D721Med (cell line): ENCODE results near the gene FOXB2.

Experiments
- DNase-seq: peaks from one replicate; pipeline ENCODE4 v3.0.0; 2011; ENCODE audit warnings: low spot score; ENCODE audit not compliant: insufficient read length
- FAIRE-seq: peaks from 2 replicates; lab custom pipeline; 2011; peaks lifted over from hg19 to GRCh38; lab: Jason Lieb, UNC
- TF ChIP-seq, protein P1 (sequence below): IDR thresholded peaks from 2 replicates; pipeline ENCODE4 v1.5.1; 2012; ENCODE audit warnings: mild to moderate bottlenecking, control low read depth; ENCODE audit not compliant: insufficient read depth; ENCODE audit errors: missing control alignments

The FOXB2 gene

DNA sequence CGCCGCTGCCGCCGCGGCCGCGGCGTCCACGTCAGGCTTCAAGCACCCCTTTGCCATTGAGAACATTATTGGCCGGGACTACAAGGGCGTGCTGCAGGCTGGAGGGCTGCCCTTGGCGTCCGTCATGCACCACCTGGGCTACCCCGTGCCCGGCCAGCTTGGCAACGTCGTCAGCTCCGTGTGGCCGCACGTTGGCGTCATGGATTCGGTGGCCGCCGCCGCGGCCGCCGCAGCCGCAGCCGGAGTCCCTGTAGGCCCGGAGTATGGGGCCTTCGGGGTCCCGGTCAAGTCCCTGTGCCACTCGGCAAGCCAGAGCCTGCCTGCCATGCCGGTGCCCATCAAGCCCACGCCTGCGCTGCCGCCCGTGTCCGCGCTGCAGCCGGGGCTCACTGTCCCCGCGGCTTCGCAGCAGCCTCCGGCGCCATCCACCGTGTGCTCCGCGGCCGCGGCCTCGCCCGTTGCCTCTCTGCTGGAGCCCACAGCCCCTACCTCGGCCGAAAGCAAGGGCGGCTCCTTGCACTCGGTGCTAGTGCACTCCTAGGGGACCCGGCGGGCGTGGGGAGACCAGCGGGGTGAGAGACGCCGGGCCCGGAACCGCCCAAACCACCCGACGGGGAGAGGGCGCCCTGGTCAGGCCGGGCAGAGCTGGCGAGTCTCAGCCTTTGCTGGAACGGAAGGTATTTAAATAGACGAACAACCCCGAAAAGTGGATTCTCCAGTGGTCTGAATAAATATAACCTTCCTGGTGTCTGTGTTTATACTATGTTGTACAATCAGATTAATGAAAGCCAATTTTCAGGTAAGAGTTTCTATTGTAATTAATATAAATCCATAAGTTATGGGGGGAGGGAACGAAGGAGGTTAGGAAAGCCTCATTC lies 1.2 kb downstream of the FOXB2 start:
- DNase-seq, result no peak
- no peak for FAIRE-seq

DNA sequence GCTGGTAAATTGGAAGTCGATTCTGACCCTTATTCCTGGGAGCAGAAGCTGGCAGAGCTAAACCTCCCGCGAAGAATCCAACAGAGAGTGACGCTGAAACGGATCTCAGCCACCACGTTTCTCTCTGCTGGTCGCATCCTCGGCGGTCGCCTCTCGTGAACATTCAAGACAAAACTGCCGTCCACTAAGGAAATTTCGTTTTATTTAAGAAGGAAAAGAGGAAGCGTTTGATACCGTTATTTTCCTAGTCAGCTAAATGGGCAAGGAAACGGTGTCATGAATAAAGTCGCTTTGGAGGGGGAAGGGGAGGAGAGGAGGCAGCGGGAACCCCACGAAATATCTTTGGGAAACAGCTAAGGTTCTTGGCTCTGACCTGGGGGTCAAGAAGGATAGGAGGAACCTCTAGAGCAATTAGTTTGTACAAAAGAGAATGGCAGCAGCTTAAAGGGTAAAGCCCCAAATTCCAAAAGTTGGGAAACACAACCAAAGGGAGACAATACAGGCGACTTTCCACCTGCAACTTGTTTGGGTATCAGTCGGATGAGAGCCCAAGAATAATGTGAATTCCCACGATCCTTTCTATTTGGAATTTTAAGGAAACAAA lies 1.9 kb downstream of the FOXB2 start:
- TF ChIP-seq, protein P1, sequence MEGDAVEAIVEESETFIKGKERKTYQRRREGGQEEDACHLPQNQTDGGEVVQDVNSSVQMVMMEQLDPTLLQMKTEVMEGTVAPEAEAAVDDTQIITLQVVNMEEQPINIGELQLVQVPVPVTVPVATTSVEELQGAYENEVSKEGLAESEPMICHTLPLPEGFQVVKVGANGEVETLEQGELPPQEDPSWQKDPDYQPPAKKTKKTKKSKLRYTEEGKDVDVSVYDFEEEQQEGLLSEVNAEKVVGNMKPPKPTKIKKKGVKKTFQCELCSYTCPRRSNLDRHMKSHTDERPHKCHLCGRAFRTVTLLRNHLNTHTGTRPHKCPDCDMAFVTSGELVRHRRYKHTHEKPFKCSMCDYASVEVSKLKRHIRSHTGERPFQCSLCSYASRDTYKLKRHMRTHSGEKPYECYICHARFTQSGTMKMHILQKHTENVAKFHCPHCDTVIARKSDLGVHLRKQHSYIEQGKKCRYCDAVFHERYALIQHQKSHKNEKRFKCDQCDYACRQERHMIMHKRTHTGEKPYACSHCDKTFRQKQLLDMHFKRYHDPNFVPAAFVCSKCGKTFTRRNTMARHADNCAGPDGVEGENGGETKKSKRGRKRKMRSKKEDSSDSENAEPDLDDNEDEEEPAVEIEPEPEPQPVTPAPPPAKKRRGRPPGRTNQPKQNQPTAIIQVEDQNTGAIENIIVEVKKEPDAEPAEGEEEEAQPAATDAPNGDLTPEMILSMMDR, result no peak
- no peak for FAIRE-seq
- no peak for DNase-seq

More for the DNA sequence above, 1.2 kb downstream of the FOXB2 start:
- TF ChIP-seq, protein P1, result no peak

DNA sequence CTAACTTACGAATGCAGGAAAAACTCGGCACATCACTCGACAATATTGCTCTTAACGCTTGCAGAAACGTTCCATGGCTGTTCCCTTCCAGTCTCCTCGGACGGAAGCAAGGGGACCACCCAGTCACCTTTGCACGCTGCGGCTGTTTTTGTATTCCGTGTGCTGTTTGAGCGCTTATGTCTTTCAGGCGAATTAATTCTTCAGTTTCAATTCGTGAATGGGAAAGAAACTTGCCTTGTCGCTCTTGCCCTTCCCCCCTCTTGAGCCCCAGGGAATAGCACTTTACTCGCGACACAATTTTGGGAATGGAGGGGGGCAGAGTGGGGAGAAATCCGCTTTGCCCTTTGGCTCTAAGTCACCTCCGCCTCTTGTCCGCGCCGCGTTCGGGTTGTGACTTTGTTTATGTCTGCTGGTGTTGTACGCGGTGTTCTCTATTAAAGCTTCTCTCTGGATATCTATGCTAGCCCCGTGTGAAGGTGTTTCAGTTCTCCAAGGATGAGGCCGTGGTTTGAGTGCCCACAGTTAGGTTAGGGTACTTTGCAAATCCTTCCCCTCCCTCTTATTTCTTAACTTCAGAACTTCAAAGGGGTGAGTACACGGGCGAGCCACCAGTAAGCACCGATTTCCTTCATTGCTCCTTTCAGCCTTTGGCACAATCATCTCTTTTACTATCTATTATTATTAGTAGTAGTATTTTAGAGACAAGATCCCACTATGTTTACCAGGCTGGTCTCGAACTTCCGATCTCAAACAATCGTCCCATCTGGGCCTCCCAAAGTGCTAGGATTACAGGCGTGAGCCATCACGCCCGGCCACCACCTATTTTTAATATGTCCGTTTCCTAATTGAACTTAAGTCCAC lies 2.7 kb downstream of the FOXB2 start:
- no peak for FAIRE-seq
- DNase-seq, result no peak
- TF ChIP-seq, protein P1, result no peak

DNA sequence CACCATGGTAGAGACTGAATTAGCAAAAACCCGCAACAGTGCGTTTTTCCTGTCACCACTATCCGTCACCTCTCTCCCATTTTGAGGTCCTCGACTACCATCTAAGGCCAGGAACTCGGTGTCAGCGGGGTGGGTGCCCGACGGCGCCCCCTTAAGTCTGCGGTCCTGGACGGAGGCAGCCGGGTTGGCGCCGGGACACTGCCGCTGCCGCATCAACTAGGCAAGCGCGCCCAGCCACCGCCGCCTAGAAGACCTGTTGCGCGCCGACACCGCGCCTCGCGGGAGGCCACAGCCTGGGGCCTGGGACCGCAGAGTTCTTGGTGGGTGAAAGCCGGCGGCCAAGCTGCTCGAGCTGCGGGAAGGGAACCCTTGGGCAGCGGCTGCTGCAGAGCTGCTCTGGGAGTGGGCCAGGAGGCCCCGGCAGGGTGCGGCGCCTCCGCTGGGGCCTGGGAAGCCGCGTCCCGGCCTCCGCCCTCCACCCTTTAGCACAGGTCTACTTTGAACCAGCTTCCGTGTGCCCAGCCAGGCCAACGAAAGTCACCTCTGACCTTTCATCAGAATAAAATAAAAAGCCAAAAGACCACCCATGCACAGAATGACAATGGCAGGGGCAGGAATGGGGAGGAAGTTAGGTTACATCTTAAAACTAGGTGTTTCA lies 3.5 kb downstream of the FOXB2 start:
- FAIRE-seq (no peak), DNase-seq (no peak)
- TF ChIP-seq, protein P1, result no peak

DNA sequence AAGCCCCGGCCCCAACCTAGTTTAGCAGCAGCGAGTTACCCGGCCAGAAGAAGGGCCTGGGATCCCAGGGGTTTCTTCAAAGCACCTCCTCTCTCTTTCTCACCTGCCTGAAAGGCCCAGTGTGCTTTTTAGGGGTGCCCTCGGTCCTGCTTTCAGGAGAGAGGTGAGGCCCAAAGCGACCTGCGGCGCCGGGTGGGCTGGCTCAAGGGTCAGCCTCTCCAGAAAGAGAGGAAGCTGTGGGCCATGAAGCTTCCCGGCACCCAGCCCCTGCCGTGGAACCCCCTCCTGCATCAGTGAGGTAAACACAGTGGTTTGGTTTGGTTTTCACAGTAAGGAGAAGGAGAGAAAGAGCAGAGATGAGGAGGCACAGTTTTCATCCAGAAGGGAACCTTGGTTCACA lies 4.3 kb downstream of the FOXB2 start:
- DNase-seq (no peak), FAIRE-seq (no peak)
- TF ChIP-seq, protein P1, result no peak

DNA sequence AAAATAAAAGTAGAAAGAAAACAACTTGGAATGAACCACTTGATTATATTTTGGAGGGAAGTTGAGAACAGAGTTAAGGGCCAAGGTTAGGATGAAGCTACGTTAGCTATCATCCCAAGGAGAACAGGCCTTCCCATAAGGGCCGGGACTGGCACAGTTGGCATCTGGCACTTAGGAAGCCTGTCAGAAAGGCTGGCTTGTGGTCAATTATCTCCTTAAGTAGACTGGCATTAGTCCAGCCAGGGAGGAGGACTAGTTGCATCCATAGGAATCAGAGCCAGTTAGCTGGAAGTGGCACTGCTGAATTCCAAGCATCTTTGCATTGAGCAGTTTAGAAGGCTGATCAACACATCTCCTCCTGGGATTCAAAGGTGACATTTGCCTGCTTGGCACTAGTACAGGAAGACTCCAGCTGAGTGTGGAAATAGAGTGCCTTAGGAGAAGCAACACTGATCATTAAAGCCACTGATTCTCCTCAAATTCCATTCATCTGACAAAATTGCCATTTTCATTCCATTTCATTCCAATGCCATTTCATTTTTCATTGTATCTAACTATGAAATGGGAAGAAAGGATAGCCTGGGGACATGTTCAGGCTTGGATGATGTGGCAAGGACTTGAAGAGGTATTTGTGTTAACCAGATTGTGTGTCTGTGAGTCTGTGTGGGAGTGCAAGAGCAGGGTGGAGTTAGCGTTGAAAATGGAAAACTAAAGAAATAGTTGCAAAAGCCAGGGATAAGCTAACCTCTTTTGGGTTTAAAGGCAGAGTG lies 5.5 kb downstream of the FOXB2 start:
- FAIRE-seq (no peak), DNase-seq (no peak)
- TF ChIP-seq, protein P1, result no peak
